Measurements from ENCODE around the gene OTX1. TPM values are rescaled to one million over a fixed set of nuclear protein-coding genes. Genes with fewer than 3 reads are reported as not detected.

OTX1 gene
- total RNA-seq, 1 experiment from 2014 or later: 0.90 TPM

GRCh38 chr2:63058921-63059792 is 8.5 kb downstream of the OTX1 start (continued):
- no peak for TF ChIP-seq E2F1 (CRISPR knock-in tag; IDR thresholded peaks at IDR 0.05)
- peak; percentile 86; the same call in 1 of the 2 replicates for TF ChIP-seq ZNF232 (CRISPR knock-in tag; IDR thresholded peaks at IDR 0.05)
- TF ChIP-seq, protein P1, sequence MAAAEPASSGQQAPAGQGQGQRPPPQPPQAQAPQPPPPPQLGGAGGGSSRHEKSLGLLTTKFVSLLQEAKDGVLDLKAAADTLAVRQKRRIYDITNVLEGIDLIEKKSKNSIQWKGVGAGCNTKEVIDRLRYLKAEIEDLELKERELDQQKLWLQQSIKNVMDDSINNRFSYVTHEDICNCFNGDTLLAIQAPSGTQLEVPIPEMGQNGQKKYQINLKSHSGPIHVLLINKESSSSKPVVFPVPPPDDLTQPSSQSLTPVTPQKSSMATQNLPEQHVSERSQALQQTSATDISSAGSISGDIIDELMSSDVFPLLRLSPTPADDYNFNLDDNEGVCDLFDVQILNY (CRISPR knock-in tag; IDR thresholded peaks at IDR 0.05): peak; percentile 77; the same call in 1 of the 2 replicates
- no peak for TF ChIP-seq RORB (CRISPR knock-in tag; IDR thresholded peaks at IDR 0.05)
- no peak for TF ChIP-seq ATF3 (CRISPR knock-in tag; conservative IDR thresholded peaks at IDR 0.05)
- no peak for TF ChIP-seq PRDM15 (CRISPR knock-in tag; IDR thresholded peaks at IDR 0.05)
- no peak for TF ChIP-seq MLX (CRISPR knock-in tag; IDR thresholded peaks at IDR 0.05)
- TF ChIP-seq SMAD3 (CRISPR knock-in tag; IDR thresholded peaks at IDR 0.05; ENCODE audit: borderline replicate concordance): no peak
- TF ChIP-seq IRF2 (CRISPR knock-in tag; IDR thresholded peaks at IDR 0.05; ENCODE audit: borderline replicate concordance, low read depth): peak; percentile 56; the same call in 1 of the 2 replicates
- no peak for TF ChIP-seq OVOL2 (CRISPR knock-in tag; IDR thresholded peaks at IDR 0.05; ENCODE audit: borderline replicate concordance)
- TF ChIP-seq ZNF423 (CRISPR knock-in tag; IDR thresholded peaks at IDR 0.05): peak; percentile 62
- TF ChIP-seq, protein P2, sequence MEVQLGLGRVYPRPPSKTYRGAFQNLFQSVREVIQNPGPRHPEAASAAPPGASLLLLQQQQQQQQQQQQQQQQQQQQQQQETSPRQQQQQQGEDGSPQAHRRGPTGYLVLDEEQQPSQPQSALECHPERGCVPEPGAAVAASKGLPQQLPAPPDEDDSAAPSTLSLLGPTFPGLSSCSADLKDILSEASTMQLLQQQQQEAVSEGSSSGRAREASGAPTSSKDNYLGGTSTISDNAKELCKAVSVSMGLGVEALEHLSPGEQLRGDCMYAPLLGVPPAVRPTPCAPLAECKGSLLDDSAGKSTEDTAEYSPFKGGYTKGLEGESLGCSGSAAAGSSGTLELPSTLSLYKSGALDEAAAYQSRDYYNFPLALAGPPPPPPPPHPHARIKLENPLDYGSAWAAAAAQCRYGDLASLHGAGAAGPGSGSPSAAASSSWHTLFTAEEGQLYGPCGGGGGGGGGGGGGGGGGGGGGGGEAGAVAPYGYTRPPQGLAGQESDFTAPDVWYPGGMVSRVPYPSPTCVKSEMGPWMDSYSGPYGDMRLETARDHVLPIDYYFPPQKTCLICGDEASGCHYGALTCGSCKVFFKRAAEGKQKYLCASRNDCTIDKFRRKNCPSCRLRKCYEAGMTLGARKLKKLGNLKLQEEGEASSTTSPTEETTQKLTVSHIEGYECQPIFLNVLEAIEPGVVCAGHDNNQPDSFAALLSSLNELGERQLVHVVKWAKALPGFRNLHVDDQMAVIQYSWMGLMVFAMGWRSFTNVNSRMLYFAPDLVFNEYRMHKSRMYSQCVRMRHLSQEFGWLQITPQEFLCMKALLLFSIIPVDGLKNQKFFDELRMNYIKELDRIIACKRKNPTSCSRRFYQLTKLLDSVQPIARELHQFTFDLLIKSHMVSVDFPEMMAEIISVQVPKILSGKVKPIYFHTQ (CRISPR knock-in tag; IDR thresholded peaks at IDR 0.05): no peak
- TF ChIP-seq FOXJ3 (CRISPR knock-in tag; IDR thresholded peaks at IDR 0.05; ENCODE audit: borderline replicate concordance): no peak
- TF ChIP-seq TCF7 (CRISPR knock-in tag; IDR thresholded peaks at IDR 0.05; ENCODE audit: low read depth): peak; percentile 77
- no peak for TF ChIP-seq CDX4 (CRISPR knock-in tag; IDR thresholded peaks at IDR 0.05; ENCODE audit: borderline replicate concordance)
- TF ChIP-seq MXD4 (CRISPR knock-in tag; IDR thresholded peaks at IDR 0.05; ENCODE audit: borderline replicate concordance): no peak
- TF ChIP-seq, protein P3, sequence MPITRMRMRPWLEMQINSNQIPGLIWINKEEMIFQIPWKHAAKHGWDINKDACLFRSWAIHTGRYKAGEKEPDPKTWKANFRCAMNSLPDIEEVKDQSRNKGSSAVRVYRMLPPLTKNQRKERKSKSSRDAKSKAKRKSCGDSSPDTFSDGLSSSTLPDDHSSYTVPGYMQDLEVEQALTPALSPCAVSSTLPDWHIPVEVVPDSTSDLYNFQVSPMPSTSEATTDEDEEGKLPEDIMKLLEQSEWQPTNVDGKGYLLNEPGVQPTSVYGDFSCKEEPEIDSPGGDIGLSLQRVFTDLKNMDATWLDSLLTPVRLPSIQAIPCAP (CRISPR knock-in tag; IDR thresholded peaks at IDR 0.05): peak; percentile 91
- TF ChIP-seq, protein P4, sequence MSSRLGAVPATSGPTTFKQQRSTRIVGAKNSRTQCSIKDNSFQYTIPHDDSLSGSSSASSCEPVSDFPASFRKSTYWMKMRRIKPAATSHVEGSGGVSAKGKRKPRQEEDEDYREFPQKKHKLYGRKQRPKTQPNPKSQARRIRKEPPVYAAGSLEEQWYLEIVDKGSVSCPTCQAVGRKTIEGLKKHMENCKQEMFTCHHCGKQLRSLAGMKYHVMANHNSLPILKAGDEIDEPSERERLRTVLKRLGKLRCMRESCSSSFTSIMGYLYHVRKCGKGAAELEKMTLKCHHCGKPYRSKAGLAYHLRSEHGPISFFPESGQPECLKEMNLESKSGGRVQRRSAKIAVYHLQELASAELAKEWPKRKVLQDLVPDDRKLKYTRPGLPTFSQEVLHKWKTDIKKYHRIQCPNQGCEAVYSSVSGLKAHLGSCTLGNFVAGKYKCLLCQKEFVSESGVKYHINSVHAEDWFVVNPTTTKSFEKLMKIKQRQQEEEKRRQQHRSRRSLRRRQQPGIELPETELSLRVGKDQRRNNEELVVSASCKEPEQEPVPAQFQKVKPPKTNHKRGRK (CRISPR knock-in tag; IDR thresholded peaks at IDR 0.05; ENCODE audit: borderline replicate concordance): no peak
- no peak for TF ChIP-seq ZSCAN18 (CRISPR knock-in tag; IDR thresholded peaks at IDR 0.05)
- TF ChIP-seq, protein P5, sequence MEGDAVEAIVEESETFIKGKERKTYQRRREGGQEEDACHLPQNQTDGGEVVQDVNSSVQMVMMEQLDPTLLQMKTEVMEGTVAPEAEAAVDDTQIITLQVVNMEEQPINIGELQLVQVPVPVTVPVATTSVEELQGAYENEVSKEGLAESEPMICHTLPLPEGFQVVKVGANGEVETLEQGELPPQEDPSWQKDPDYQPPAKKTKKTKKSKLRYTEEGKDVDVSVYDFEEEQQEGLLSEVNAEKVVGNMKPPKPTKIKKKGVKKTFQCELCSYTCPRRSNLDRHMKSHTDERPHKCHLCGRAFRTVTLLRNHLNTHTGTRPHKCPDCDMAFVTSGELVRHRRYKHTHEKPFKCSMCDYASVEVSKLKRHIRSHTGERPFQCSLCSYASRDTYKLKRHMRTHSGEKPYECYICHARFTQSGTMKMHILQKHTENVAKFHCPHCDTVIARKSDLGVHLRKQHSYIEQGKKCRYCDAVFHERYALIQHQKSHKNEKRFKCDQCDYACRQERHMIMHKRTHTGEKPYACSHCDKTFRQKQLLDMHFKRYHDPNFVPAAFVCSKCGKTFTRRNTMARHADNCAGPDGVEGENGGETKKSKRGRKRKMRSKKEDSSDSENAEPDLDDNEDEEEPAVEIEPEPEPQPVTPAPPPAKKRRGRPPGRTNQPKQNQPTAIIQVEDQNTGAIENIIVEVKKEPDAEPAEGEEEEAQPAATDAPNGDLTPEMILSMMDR (IDR thresholded peaks at IDR 0.05): no peak

Data from WTC11 (cell line).